Keratinocyte (primary cell): ENCODE measurements around the gene PCNX4. TPM values are rescaled to one million over a fixed set of nuclear protein-coding genes. Genes with fewer than 3 reads are reported as not detected.

Experiments used
- DNase-seq: peaks from one replicate; pipeline ENCODE4 v3.0.0-alpha.2; 2011; ENCODE audit warnings: low read depth, missing footprints, low spot score
- FAIRE-seq: peaks from 2 replicates; lab custom pipeline; 2011; peaks lifted over from hg19 to GRCh38; lab: Jason Lieb, UNC
- H2AFZ ChIP-seq: 2 replicates; pipeline ENCODE4 v1.6.0; 2012; ENCODE audit warnings: low read length, control low read depth, inconsistent platforms; ENCODE audit not compliant: control insufficient read depth
- H3K27ac ChIP-seq: 2 replicates; pipeline ENCODE4 v1.5.1; 2011; ENCODE audit warnings: low read length; ENCODE audit not compliant: control insufficient read depth, insufficient read depth
- H3K27me3 ChIP-seq: 3 replicates; pipeline ENCODE4 v1.6.0; 2011; ENCODE audit warnings: low read length; ENCODE audit not compliant: control insufficient read depth, insufficient read depth; ENCODE audit errors: extremely low read depth
- H3K36me3 ChIP-seq, 2 experiments: 2 replicates in 1 of 2; 3 replicates in 1 of 2; pipeline ENCODE4 v1.5.1; 2011; ENCODE audit warnings: low read length in 2 of 2, mild to moderate bottlenecking in 1 of 2; ENCODE audit not compliant: control insufficient read depth in 2 of 2, insufficient read depth in 2 of 2; ENCODE audit errors: extremely low read depth in 1 of 2
- H3K4me1 ChIP-seq: 3 replicates; pipeline ENCODE4 v1.5.1; 2011; ENCODE audit warnings: low read length; ENCODE audit not compliant: control insufficient read depth, insufficient read depth; ENCODE audit errors: extremely low read depth
- H3K4me2 ChIP-seq: 3 replicates; pipeline ENCODE4 v1.6.0; 2011; ENCODE audit warnings: low read depth, low read length; ENCODE audit not compliant: control insufficient read depth, insufficient read depth; ENCODE audit errors: extremely low read depth
- H3K4me3 ChIP-seq, 3 experiments: fragments of 200-600 bp in 1 of 3; sonication (generic) in 1 of 3; 2 replicates in 2 of 3; 3 replicates in 1 of 3; pipeline ENCODE4 v1.5.1; 2011 to 2016; ENCODE audit warnings: low read length in 3 of 3, mild to moderate bottlenecking in 3 of 3, control low read depth in 2 of 3, inconsistent platforms in 1 of 3, low read depth in 1 of 3, mixed read lengths in 1 of 3, mixed run types in 1 of 3, moderate library complexity in 1 of 3; ENCODE audit not compliant: control insufficient read depth in 2 of 3, insufficient read depth in 2 of 3; ENCODE audit errors: extremely low read depth in 1 of 3
- H3K79me2 ChIP-seq: 2 replicates; pipeline ENCODE4 v1.6.0; 2012; ENCODE audit warnings: low read length; ENCODE audit not compliant: control insufficient read depth, insufficient read depth
- H3K9ac ChIP-seq: 3 replicates; pipeline ENCODE4 v1.6.0; 2011; ENCODE audit warnings: low read length; ENCODE audit not compliant: control insufficient read depth, insufficient read depth; ENCODE audit errors: extremely low read depth
- H3K9me1 ChIP-seq: 3 replicates; pipeline ENCODE4 v1.6.0; 2011; ENCODE audit warnings: low read length; ENCODE audit not compliant: control insufficient read depth, insufficient read depth; ENCODE audit errors: extremely low read depth
- H3K9me3 ChIP-seq: 2 replicates; pipeline ENCODE4 v1.5.1; 2012; ENCODE audit warnings: low read depth, low read length; ENCODE audit not compliant: control insufficient read depth
- H4K20me1 ChIP-seq: 3 replicates; pipeline ENCODE4 v1.6.0; 2011; ENCODE audit warnings: low read length; ENCODE audit not compliant: control insufficient read depth, insufficient read depth; ENCODE audit errors: extremely low read depth
- EZH2 ChIP-seq: IDR thresholded peaks from one replicate; pipeline ENCODE4 v1.6.1; 2012; ENCODE audit warnings: inconsistent platforms, mild to moderate bottlenecking, low read length, moderate library complexity
- dilution Hi-C: fragments of 300-500 bp; cut with MboI; formaldehyde crosslinking; loops from one replicate; pipeline ENCODE4 v1.7.0; 2020; ENCODE audit warnings: low sequenced_read_pairs; ENCODE audit not compliant: extremely low pct_ligation_motif_present
- polyA plus RNA-seq, 5 experiments: library from polyadenylated mRNA; depleted of rRNA in 3 of 5; stranded (reverse) in 3 of 5; stranded (forward) in 1 of 5; unstranded in 1 of 5; fragments of >200 nt; gene quantifications; 1 replicate in 1 of 5; 2 replicates in 3 of 5; 3 replicates in 1 of 5; pipeline versions ENCODE4 v1.2.1 to v1.2.3, GENCODE V29; 2011 to 2012; ENCODE audit warnings: missing spikeins in 2 of 5, low read depth in 1 of 5, low replicate concordance in 1 of 5
- TF ChIP-seq, protein P1 (sequence below), 3 experiments: IDR thresholded peaks in 1 of 3; conservative IDR thresholded peaks in 1 of 3; optimal IDR thresholded peaks in 1 of 3; 2 replicates in 2 of 3; 3 replicates in 1 of 3; pipeline versions ENCODE3 to v1.5.1; 2011; ENCODE audit warnings: low read length in 3 of 3, mild to moderate bottlenecking in 3 of 3, moderate library complexity in 2 of 3, control low read depth in 1 of 3, inconsistent platforms in 1 of 3; ENCODE audit not compliant: insufficient read depth in 2 of 3; ENCODE audit errors: extremely low read depth in 1 of 3

PCNX4 gene
- polyA plus RNA-seq, 1 donor (not counting 4 experiments of a cell fraction or from before 2014, with no cell fraction given) = 49.8 TPM

DNA sequence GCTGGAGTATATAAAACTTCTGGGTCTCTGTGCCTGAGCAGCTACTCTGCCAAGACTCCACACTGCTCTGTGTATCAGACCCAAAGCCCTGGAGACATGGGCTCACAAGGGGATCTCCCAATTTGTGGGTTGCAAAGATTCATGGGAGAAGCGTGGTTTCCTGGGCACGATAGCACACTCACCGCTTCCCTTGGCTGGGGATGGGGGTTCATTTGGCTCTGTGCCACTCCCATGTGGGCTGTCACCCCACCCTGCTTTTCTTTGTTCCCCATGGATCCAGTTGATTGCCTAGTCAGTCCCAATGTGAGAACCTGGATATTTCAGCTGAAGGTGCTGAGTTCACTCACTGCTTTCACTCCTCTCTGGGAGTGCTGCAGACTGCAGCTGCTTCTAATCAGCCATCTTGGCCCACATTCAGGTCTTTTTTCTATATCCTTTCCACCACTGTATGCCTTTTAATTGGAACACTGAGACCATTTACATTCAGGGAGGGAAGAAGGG is 40.0 kb upstream of the PCNX4 start:
- H3K9me3 ChIP-seq = no peaks in the 10 kb centered on the region
- dilution Hi-C loops = no loop called here
- no peak overlapping the region for H3K4me2 ChIP-seq
- no peak for FAIRE-seq
- no peak for DNase-seq
- H3K27ac ChIP-seq = no peak overlapping the region
- H3K79me2 ChIP-seq = no peaks in the 10 kb centered on the region
- no peaks in the 10 kb centered on the region for H3K9me1 ChIP-seq
- no peaks in the 10 kb centered on the region for H3K27me3 ChIP-seq
- H3K4me1 ChIP-seq = no peaks in the 10 kb centered on the region
- TF ChIP-seq, protein P1, sequence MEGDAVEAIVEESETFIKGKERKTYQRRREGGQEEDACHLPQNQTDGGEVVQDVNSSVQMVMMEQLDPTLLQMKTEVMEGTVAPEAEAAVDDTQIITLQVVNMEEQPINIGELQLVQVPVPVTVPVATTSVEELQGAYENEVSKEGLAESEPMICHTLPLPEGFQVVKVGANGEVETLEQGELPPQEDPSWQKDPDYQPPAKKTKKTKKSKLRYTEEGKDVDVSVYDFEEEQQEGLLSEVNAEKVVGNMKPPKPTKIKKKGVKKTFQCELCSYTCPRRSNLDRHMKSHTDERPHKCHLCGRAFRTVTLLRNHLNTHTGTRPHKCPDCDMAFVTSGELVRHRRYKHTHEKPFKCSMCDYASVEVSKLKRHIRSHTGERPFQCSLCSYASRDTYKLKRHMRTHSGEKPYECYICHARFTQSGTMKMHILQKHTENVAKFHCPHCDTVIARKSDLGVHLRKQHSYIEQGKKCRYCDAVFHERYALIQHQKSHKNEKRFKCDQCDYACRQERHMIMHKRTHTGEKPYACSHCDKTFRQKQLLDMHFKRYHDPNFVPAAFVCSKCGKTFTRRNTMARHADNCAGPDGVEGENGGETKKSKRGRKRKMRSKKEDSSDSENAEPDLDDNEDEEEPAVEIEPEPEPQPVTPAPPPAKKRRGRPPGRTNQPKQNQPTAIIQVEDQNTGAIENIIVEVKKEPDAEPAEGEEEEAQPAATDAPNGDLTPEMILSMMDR (optimal IDR thresholded peaks at IDR 0.05 in 1 of 3, IDR thresholded peaks at IDR 0.05 in 1 of 3, conservative IDR thresholded peaks at IDR 0.05 in 1 of 3; ENCODE audit: extremely low read depth in 1 of 3, insufficient read depth in 2 of 3, low read length in 3 of 3) = no peak
- H4K20me1 ChIP-seq = no peaks in the 10 kb centered on the region
- no peak overlapping the region for H2AFZ ChIP-seq
- H3K36me3 ChIP-seq = no peaks in the 10 kb centered on the region
- no peak overlapping the region for H3K9ac ChIP-seq
- H3K4me3 ChIP-seq = no peak overlapping the region

DNA sequence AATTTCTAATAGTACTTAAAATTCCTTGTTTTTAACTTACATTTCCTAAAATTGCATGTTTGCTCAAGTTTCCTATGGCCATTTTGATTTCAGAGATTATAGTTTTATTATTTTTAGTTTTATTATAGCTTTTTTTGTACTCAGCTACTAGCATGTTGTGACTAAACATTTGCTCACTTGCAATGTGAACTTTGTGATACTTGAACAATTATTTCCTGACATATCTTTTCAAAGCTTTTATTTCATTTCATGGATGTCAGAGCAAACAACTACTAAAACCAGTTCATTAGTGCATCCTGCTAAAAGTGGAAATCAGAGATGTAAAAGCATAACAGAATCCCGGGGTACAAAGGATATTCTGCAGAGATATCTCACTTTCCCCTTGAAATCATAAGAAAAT is 33.6 kb upstream of the PCNX4 start:
- H3K27ac ChIP-seq = no peak overlapping the region
- TF ChIP-seq EZH2 = no peak
- TF ChIP-seq, protein P1 (optimal IDR thresholded peaks at IDR 0.05 in 1 of 3, IDR thresholded peaks at IDR 0.05 in 1 of 3, conservative IDR thresholded peaks at IDR 0.05 in 1 of 3; ENCODE audit: extremely low read depth in 1 of 3, insufficient read depth in 2 of 3, low read length in 3 of 3) = no peak
- no peak overlapping the region for H3K9ac ChIP-seq
- no peak overlapping the region for H3K4me2 ChIP-seq
- no peak for DNase-seq
- H2AFZ ChIP-seq = no peak overlapping the region
- H4K20me1 ChIP-seq = no peaks in the 10 kb centered on the region
- no peak overlapping the region for H3K4me3 ChIP-seq
- no peaks in the 10 kb centered on the region for H3K9me3 ChIP-seq
- peaks cover 6% of the 10 kb centered on the region for H3K4me1 ChIP-seq
- no peaks in the 10 kb centered on the region for H3K27me3 ChIP-seq
- H3K36me3 ChIP-seq = no peaks in the 10 kb centered on the region
- H3K79me2 ChIP-seq = no peaks in the 10 kb centered on the region
- H3K9me1 ChIP-seq = no peaks in the 10 kb centered on the region
- no peak for FAIRE-seq
- dilution Hi-C loops = no loop called here
